ENCODE results near the gene ZNF556.
A peak's percentile ranks its signal among the peaks of the same experiment; 100 is the strongest.

The ZNF556 gene

GRCh38 chr19:2867025-2867991, at the start of gene ZNF556:
Gene ZNF556 (plus strand): TSS chr19:2867335. CDS start chr19:2867422, 87 bp downstream.
- no peak for DNase-seq (ENCODE audit: low read depth in 3 of 3, low spot score in 1 of 3)

GRCh38 chr19:2819540-2820111, 47.5 kb upstream of the ZNF556 start, which contains the start of gene ZNF554:
Gene ZNF554 (plus strand): TSS chr19:2819868. CDS start chr19:2820072, 204 bp downstream.
- DNase-seq (ENCODE audit: low read depth in 3 of 3, low spot score in 1 of 3): peak; percentile 94 to 98 (median 97)

- no peak for DNase-seq (ENCODE audit: low read depth in 3 of 3, low spot score in 1 of 3)
These were observed 46.9 kb upstream of the ZNF556 start for GRCh38 chr19:2820112-2820702.

GRCh38 chr19:2822846-2823245, 44.3 kb upstream of the ZNF556 start:
- DNase-seq (ENCODE audit: low read depth in 3 of 3, low spot score in 1 of 3): no peak

GRCh38 chr19:2823646-2824045, 43.5 kb upstream of the ZNF556 start:
- DNase-seq (ENCODE audit: low read depth in 3 of 3, low spot score in 1 of 3): no peak

GRCh38 chr19:2824129-2824528, 43.0 kb upstream of the ZNF556 start:
- DNase-seq (ENCODE audit: low read depth in 3 of 3, low spot score in 1 of 3): no peak

- DNase-seq (ENCODE audit: low read depth in 3 of 3, low spot score in 1 of 3): no peak
These were observed 40.1 kb upstream of the ZNF556 start for GRCh38 chr19:2827022-2827421.

- DNase-seq (ENCODE audit: low read depth in 3 of 3, low spot score in 1 of 3): no peak
These were observed 39.2 kb upstream of the ZNF556 start for GRCh38 chr19:2827840-2828489.

GRCh38 chr19:2834294-2834871, 32.8 kb upstream of the ZNF556 start:
- DNase-seq (ENCODE audit: low read depth in 3 of 3, low spot score in 1 of 3): no peak

- no peak for DNase-seq (ENCODE audit: low read depth in 3 of 3, low spot score in 1 of 3)
These were observed 29.7 kb upstream of the ZNF556 start for GRCh38 chr19:2837430-2837829.

- peak; percentile 92 to 98 (median 97) for DNase-seq (ENCODE audit: low read depth in 3 of 3, low spot score in 1 of 3)
These were observed 26.0 kb upstream of the ZNF556 start, which contains the start of gene ZNF555 for GRCh38 chr19:2840794-2841791. Gene ZNF555 (plus strand): TSS chr19:2841475. CDS start chr19:2841573, 98 bp downstream.

- no peak for DNase-seq (ENCODE audit: low read depth in 3 of 3, low spot score in 1 of 3)
These were observed 25.1 kb upstream of the ZNF556 start for GRCh38 chr19:2841855-2842574.

- no peak for DNase-seq (ENCODE audit: low read depth in 3 of 3, low spot score in 1 of 3)
These were observed 22.0 kb upstream of the ZNF556 start for GRCh38 chr19:2845107-2845506.

GRCh38 chr19:2846180-2846894, 20.8 kb upstream of the ZNF556 start:
- DNase-seq (ENCODE audit: low read depth in 3 of 3, low spot score in 1 of 3): no peak

GRCh38 chr19:2847507-2847906, 19.6 kb upstream of the ZNF556 start:
- no peak for DNase-seq (ENCODE audit: low read depth in 3 of 3, low spot score in 1 of 3)

- no peak for DNase-seq (ENCODE audit: low read depth in 3 of 3, low spot score in 1 of 3)
These were observed 18.5 kb upstream of the ZNF556 start for GRCh38 chr19:2848616-2849015.

GRCh38 chr19:2850256-2850925, 16.7 kb upstream of the ZNF556 start:
- DNase-seq (ENCODE audit: low read depth in 3 of 3, low spot score in 1 of 3): no peak

GRCh38 chr19:2852598-2852997, 14.5 kb upstream of the ZNF556 start:
- DNase-seq (ENCODE audit: low read depth in 3 of 3, low spot score in 1 of 3): no peak

All from stimulated activated CD4-positive, alpha-beta T cell treated with anti-CD3 and anti-CD28 coated beads, TNF-alpha, amount 100 ng/mL, for 1 hour (primary cell).